ENCODE measurements around the gene CDH23.

- TF ChIP-seq, protein P1, sequence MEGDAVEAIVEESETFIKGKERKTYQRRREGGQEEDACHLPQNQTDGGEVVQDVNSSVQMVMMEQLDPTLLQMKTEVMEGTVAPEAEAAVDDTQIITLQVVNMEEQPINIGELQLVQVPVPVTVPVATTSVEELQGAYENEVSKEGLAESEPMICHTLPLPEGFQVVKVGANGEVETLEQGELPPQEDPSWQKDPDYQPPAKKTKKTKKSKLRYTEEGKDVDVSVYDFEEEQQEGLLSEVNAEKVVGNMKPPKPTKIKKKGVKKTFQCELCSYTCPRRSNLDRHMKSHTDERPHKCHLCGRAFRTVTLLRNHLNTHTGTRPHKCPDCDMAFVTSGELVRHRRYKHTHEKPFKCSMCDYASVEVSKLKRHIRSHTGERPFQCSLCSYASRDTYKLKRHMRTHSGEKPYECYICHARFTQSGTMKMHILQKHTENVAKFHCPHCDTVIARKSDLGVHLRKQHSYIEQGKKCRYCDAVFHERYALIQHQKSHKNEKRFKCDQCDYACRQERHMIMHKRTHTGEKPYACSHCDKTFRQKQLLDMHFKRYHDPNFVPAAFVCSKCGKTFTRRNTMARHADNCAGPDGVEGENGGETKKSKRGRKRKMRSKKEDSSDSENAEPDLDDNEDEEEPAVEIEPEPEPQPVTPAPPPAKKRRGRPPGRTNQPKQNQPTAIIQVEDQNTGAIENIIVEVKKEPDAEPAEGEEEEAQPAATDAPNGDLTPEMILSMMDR (IDR thresholded peaks at IDR 0.05; ENCODE audit: poor library complexity), result no peak
- TF ChIP-seq EZH2 (IDR thresholded peaks at IDR 0.05; ENCODE audit: borderline replicate concordance), result no peak
Observed at GRCh38 chr10:71695502-71696476, 299.1 kb downstream of the CDH23 start.
